Muscle layer of colon (tissue), 2 donors: ENCODE measurements around the gene SMAD2.
"Not testable (repeated sequence)": the region's sequence is repeated elsewhere in the genome, so short reads cannot be mapped to it uniquely, and the experiment has no call there.

Experiments
- H3K27ac ChIP-seq: one replicate; pipeline ENCODE4 v1.7.0; 2013; ENCODE audit warnings: low read depth, mild to moderate bottlenecking, low read length, moderate library complexity
- H3K27me3 ChIP-seq, 2 donors: one replicate each; pipeline ENCODE4 v1.7.0; 2013; ENCODE audit warnings: low read length in 2 of 2, mild to moderate bottlenecking in 2 of 2; ENCODE audit not compliant: insufficient read depth in 2 of 2, control insufficient read depth in 1 of 2
- H3K36me3 ChIP-seq: one replicate; pipeline ENCODE4 v1.7.0; 2013; ENCODE audit warnings: mild to moderate bottlenecking, low read length; ENCODE audit not compliant: insufficient read depth
- H3K4me1 ChIP-seq: one replicate; pipeline ENCODE4 v1.7.0; 2013; ENCODE audit warnings: mild to moderate bottlenecking, low read length; ENCODE audit not compliant: insufficient read depth
- H3K4me3 ChIP-seq, 2 donors: one replicate each; pipeline ENCODE4 v1.7.0; 2013; ENCODE audit warnings: low read length in 2 of 2, low read depth in 1 of 2, mild to moderate bottlenecking in 1 of 2, moderate library complexity in 1 of 2
- H3K9ac ChIP-seq: one replicate; pipeline ENCODE4 v1.7.0; 2013; ENCODE audit warnings: low read length
- H3K9me3 ChIP-seq: one replicate; pipeline ENCODE4 v1.7.0; 2013; ENCODE audit warnings: mild to moderate bottlenecking, low read length
- donor health status: abdominal sarcoma.
- donor health status: Adenocarcinoma of cecum.

SMAD2 gene

DNA sequence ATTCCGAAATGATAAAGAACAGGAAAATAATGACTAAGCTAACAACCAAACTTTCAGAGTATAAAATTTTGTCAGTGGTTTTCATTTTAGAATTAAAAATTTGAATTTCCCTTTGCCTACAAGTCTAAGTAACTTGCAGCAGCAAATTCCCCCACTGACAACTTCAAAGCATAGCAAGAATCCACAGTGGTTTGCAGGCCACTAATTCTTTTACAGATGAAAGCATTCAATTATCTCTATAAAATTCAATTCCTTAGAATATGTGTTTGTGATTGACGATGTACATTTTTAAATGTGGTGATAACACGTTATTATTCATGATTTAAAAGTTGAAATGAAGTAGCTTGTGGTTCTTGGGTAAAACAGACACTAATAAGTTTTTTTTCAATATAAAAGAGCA lies 100.6 kb downstream of the SMAD2 start:
- H3K36me3 ChIP-seq, result peaks cover 7% of the 10 kb centered on the region

DNA sequence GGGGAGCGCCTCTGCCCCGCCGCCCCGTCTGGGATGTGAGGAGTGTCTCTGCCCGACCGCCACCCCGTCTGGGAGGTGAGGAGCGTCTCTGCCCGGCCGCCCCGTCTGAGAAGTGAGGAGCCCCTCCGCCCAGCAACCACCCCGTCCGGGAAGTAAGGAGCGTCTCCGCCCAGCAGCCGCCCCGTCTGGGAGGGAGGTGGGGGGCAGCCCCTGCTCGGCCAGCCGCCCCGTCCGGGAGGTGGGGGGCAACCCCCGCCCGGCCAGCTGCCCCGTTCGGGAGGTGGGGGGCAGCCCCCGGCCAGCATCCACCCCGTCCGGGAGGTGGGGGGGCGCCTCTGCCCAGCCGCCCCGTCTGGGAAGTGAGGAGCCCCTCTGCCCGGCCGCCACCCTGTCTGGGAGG lies 102.4 kb downstream of the SMAD2 start:
- not testable (repeated sequence) for H3K27me3 ChIP-seq, H3K4me3 ChIP-seq, H3K9ac ChIP-seq, H3K4me1 ChIP-seq, H3K9me3 ChIP-seq, H3K27ac ChIP-seq, H3K36me3 ChIP-seq

More for the DNA sequence above, 100.6 kb downstream of the SMAD2 start:
- Histone ChIP-seq H3K9me3 (no peaks in the 10 kb centered on the region), H3K4me3 (no peak overlapping the region), H3K4me1 (no peaks in the 10 kb centered on the region), H3K27me3 (no peaks in the 10 kb centered on the region), H3K9ac (no peak overlapping the region), H3K27ac (no peak overlapping the region)

DNA sequence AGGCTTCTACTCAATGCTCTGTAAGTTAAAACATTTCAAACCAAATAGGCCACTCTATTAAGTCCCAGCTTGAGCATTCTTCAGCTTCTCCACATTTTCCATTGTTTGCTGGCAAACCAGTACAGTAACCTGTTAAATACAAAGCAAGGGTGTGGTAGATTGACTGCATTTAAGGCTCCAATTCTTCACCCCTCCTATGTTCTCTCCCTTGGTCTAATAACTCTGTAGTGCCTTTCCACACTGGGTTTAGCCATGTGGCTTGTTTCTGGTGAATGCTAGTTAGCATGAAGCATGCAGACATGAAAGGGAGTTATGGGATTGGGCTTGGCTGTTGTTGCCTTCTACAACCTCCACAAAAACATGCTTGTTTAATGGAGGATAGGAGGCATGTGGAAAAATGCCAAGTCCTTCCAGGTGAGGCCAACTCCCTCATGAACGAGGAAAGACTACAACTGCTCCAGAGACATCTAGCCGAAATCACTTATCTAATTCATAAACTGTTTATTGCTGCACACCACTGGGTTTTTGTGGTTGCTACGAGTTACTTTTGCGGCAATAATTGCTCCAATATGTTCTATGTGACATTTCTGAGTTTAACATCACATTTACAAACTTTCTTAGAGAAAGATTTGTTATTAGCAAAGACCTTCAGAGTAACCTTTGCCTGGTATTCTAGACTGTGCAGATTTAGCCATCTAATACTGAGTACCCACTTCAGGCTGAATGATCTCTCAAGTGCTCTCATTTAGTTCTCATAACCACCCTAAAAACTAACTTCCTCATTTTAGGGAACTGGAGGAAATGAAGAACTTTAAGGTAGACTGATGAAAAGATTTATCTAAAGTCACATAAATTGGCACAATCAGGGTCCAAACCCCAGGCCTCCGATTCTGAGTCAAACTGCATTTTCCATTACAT lies 104.0 kb downstream of the SMAD2 start:
- H3K9ac ChIP-seq, result no peak overlapping the region
- H3K36me3 ChIP-seq, result peaks cover 7% of the 10 kb centered on the region
- no peak overlapping the region for H3K27ac ChIP-seq
- no peak overlapping the region for H3K4me3 ChIP-seq
- H3K27me3 ChIP-seq, result no peaks in the 10 kb centered on the region
- H3K4me1 ChIP-seq, result no peaks in the 10 kb centered on the region
- no peaks in the 10 kb centered on the region for H3K9me3 ChIP-seq

DNA sequence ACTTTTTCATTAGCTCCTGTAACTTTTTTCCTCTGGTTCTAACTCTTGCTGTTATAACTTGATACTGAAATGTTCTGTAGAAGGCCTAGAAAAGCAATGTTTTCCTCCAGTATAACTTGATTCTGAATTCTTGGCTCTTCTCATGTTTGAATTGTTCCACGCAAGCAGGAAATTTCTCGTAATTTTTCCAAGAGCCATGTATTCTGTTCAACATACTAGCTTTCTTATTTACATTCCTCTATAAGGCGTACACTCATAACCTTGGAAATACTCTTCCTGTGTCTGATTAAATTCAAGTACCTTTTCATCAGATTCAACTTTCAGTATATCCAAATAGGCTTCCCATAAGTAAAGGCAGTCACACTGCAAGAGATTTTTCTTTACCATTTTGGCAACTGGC lies 109.1 kb downstream of the SMAD2 start:
- H3K27ac ChIP-seq, result no peak overlapping the region
- H3K4me1 ChIP-seq, result no peaks in the 10 kb centered on the region

GRCh38 chr18:47817795-47818077 lies 112.7 kb downstream of the SMAD2 start:
- no peak overlapping the region for H3K9ac ChIP-seq
- peak overlapping the region in 1 of 2 donors; percentile 40 for H3K4me3 ChIP-seq
- no peaks in the 10 kb centered on the region for H3K9me3 ChIP-seq
- no peaks in the 10 kb centered on the region for H3K27me3 ChIP-seq
- H3K36me3 ChIP-seq, result no peaks in the 10 kb centered on the region
- H3K27ac ChIP-seq, result no peak overlapping the region
- no peaks in the 10 kb centered on the region for H3K4me1 ChIP-seq

More for the DNA sequence above, 109.1 kb downstream of the SMAD2 start:
- Histone ChIP-seq H3K9ac (no peak overlapping the region), H3K9me3 (no peaks in the 10 kb centered on the region), H3K27me3 (no peaks in the 10 kb centered on the region), H3K4me3 (no peak overlapping the region), H3K36me3 (peaks cover 7% of the 10 kb centered on the region)

- H3K27me3 ChIP-seq, result no peaks in the 10 kb centered on the region
- peak overlapping the region in 1 of 2 donors; percentile 40 for H3K4me3 ChIP-seq
- no peaks in the 10 kb centered on the region for H3K4me1 ChIP-seq
- no peaks in the 10 kb centered on the region for H3K9me3 ChIP-seq
- no peak overlapping the region for H3K9ac ChIP-seq
- no peaks in the 10 kb centered on the region for H3K36me3 ChIP-seq
- no peak overlapping the region for H3K27ac ChIP-seq
These were observed 113.3 kb downstream of the SMAD2 start for GRCh38 chr18:47817017-47817794.

GRCh38 chr18:47815486-47816270 lies 114.8 kb downstream of the SMAD2 start:
- no peaks in the 10 kb centered on the region for H3K27me3 ChIP-seq
- H3K36me3 ChIP-seq, result no peaks in the 10 kb centered on the region
- no peaks in the 10 kb centered on the region for H3K4me1 ChIP-seq
- H3K9ac ChIP-seq, result no peak overlapping the region
- no peak overlapping the region for H3K4me3 ChIP-seq
- no peak overlapping the region for H3K27ac ChIP-seq
- no peaks in the 10 kb centered on the region for H3K9me3 ChIP-seq

- Histone ChIP-seq H3K9me3 (no peaks in the 10 kb centered on the region), H3K9ac (no peak overlapping the region), H3K27ac (peak overlapping the region; percentile 33), H3K27me3 (no peaks in the 10 kb centered on the region), H3K4me1 (no peaks in the 10 kb centered on the region), H3K4me3 (no peak overlapping the region), H3K36me3 (no peaks in the 10 kb centered on the region)
These were observed 121.0 kb downstream of the SMAD2 start for GRCh38 chr18:47809420-47809819.

GRCh38 chr18:47802802-47803201 lies 127.7 kb downstream of the SMAD2 start:
- no peaks in the 10 kb centered on the region for H3K4me1 ChIP-seq
- H3K9me3 ChIP-seq, result no peaks in the 10 kb centered on the region
- H3K4me3 ChIP-seq, result no peak overlapping the region
- H3K36me3 ChIP-seq, result no peaks in the 10 kb centered on the region
- H3K27ac ChIP-seq, result no peak overlapping the region
- H3K9ac ChIP-seq, result no peak overlapping the region
- no peaks in the 10 kb centered on the region for H3K27me3 ChIP-seq

DNA sequence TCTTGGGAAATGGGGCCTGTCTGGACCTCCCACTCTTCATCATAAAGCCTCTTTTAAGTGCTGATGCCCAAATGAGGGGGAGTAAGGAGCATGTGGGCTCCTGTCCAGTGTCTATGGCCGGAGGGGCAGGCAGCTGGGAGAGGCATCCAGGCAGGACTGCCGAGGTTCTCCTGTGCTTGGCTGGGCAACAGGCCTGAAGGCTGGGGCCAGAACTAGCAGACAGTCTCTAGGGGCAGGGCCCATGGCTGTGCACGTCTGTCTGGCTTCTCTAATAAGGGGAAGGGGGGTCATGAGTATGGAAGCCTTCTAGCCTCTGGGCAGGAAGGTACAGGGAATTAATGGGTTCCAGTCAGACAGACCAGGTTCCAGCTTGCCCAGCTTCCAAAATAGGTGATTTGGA lies 128.6 kb downstream of the SMAD2 start:
- Histone ChIP-seq H3K4me1 (no peaks in the 10 kb centered on the region), H3K4me3 (no peak overlapping the region), H3K36me3 (no peaks in the 10 kb centered on the region), H3K9ac (no peak overlapping the region), H3K27me3 (no peaks in the 10 kb centered on the region), H3K9me3 (no peaks in the 10 kb centered on the region), H3K27ac (no peak overlapping the region)

DNA sequence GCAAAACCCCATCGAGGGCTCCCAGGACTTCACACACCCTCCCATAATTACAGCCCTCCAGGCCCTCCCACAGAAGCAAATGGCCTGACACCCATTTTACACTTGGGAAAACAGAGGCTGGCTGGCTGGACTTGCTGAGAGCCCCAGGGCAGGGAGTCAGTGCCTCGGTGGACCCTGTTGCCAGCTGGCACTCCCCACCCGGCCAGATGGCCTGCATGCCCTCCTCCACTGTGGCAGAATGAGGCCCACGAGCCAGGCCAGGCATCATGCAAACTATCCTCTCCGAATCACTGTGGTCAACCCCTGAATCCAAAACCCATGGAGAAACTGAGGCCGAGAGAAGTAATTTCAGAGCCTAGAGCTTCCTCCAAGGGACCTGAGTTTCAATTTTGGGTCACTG lies 129.7 kb downstream of the SMAD2 start:
- no peaks in the 10 kb centered on the region for H3K9me3 ChIP-seq
- no peaks in the 10 kb centered on the region for H3K36me3 ChIP-seq
- peaks cover under 1% of the 10 kb centered on the region for H3K4me1 ChIP-seq
- no peaks in the 10 kb centered on the region for H3K27me3 ChIP-seq
- H3K4me3 ChIP-seq, result no peak overlapping the region
- no peak overlapping the region for H3K9ac ChIP-seq
- no peak overlapping the region for H3K27ac ChIP-seq
